Liver (tissue), 9 donors: ENCODE data around the gene DIP2B. TPM values are rescaled to one million over a fixed set of nuclear protein-coding genes. Genes with fewer than 3 reads are reported as not detected.
A peak's percentile ranks its signal among the peaks of the same experiment; 100 is the strongest.

Experiments
- DNase-seq: peaks from one replicate; pipeline ENCODE4 v3.0.0-alpha.2; 2017; ENCODE audit warnings: low spot score
- H3K27ac ChIP-seq, 2 donors: one replicate each; pipeline ENCODE4 v1.7.0; 2013; ENCODE audit warnings: inconsistent platforms in 2 of 2, low read length in 2 of 2, control low read depth in 1 of 2, low read depth in 1 of 2, mild to moderate bottlenecking in 1 of 2
- H3K27me3 ChIP-seq, 4 donors: one replicate each; pipeline versions ENCODE4 v1.6.1 to v1.7.0; 2013; ENCODE audit warnings: low read length in 3 of 4, inconsistent platforms in 1 of 4, mild to moderate bottlenecking in 1 of 4, moderate library complexity in 1 of 4; ENCODE audit not compliant: control insufficient read depth in 4 of 4, insufficient read depth in 4 of 4
- H3K36me3 ChIP-seq, 4 donors: one replicate each; pipeline versions ENCODE4 v1.6.1 to v1.7.0; 2013; ENCODE audit warnings: low read length in 3 of 4, mild to moderate bottlenecking in 3 of 4, low read depth in 1 of 4, moderate library complexity in 1 of 4; ENCODE audit not compliant: control insufficient read depth in 4 of 4, insufficient read depth in 3 of 4
- H3K4me1 ChIP-seq, 4 donors: one replicate each; pipeline versions ENCODE4 v1.6.1 to v1.7.0; 2013; ENCODE audit warnings: low read length in 3 of 4, mild to moderate bottlenecking in 3 of 4, moderate library complexity in 1 of 4; ENCODE audit not compliant: control insufficient read depth in 4 of 4, insufficient read depth in 4 of 4
- H3K4me3 ChIP-seq, 3 donors: one replicate each; pipeline versions ENCODE4 v1.6.1 to v1.7.0; 2013; ENCODE audit warnings: low read length in 3 of 3, control low read depth in 1 of 3, low read depth in 1 of 3, mild to moderate bottlenecking in 1 of 3
- H3K9ac ChIP-seq, 2 donors: one replicate each; pipeline ENCODE4 v1.7.0; 2013; ENCODE audit warnings: low read length in 2 of 2, mild to moderate bottlenecking in 2 of 2, moderate library complexity in 2 of 2, control low read depth in 1 of 2, low read depth in 1 of 2
- H3K9me3 ChIP-seq, 4 donors: one replicate each; pipeline versions ENCODE4 v1.6.1 to v1.7.0; 2013; ENCODE audit warnings: low read length in 3 of 4; ENCODE audit not compliant: control insufficient read depth in 4 of 4
- CTCF ChIP-seq: fragments of 150-350 bp; IDR thresholded peaks from 2 replicates; pipeline ENCODE4 v1.5.1; 2017; ENCODE audit warnings: improper control_type of control experiment, low read depth, low read length; ENCODE audit not compliant: missing input control
- FOXA1 ChIP-seq: IDR thresholded peaks from 2 replicates; pipeline ENCODE4 v1.6.1; 2016; ENCODE audit warnings: antibody characterized with exemption
- FOXA2 ChIP-seq: IDR thresholded peaks from 2 replicates; pipeline ENCODE4 v1.6.1; 2016; ENCODE audit warnings: antibody characterized with exemption
- GABPA ChIP-seq, 2 donors: IDR thresholded peaks in 1 of 2; conservative IDR thresholded peaks in 1 of 2; 2 replicates each; pipeline ENCODE4 v1.6.1; 2016; ENCODE audit warnings: antibody characterized with exemption in 2 of 2, mild to moderate bottlenecking in 1 of 2, moderate library complexity in 1 of 2
- HNF4A ChIP-seq, 2 donors: conservative IDR thresholded peaks; 2 replicates each; pipeline ENCODE4 v1.6.1; 2016; ENCODE audit warnings: antibody characterized with exemption in 2 of 2, mild to moderate bottlenecking in 2 of 2
- JUND ChIP-seq, 2 donors: IDR thresholded peaks; 2 replicates each; pipeline ENCODE4 v1.6.1; 2016; ENCODE audit warnings: antibody characterized with exemption in 2 of 2
- MAX ChIP-seq: IDR thresholded peaks from 2 replicates; pipeline ENCODE4 v1.6.1; 2016; ENCODE audit warnings: antibody characterized with exemption
- NR2F2 ChIP-seq: IDR thresholded peaks from 2 replicates; pipeline ENCODE4 v1.6.1; 2016; ENCODE audit warnings: antibody characterized with exemption
- RAD21 ChIP-seq, 2 donors: IDR thresholded peaks; 2 replicates each; pipeline ENCODE4 v1.6.1; 2016; ENCODE audit warnings: antibody characterized with exemption in 2 of 2, mild to moderate bottlenecking in 2 of 2
- REST ChIP-seq: IDR thresholded peaks from 2 replicates; pipeline ENCODE4 v1.6.1; 2016; ENCODE audit warnings: antibody characterized with exemption, mild to moderate bottlenecking
- RXRA ChIP-seq, 2 donors: IDR thresholded peaks; 2 replicates each; pipeline ENCODE4 v1.6.1; 2017 to 2018; ENCODE audit warnings: antibody characterized with exemption in 2 of 2, mild to moderate bottlenecking in 1 of 2
- SP1 ChIP-seq: IDR thresholded peaks from 2 replicates; pipeline ENCODE4 v1.6.1; 2018; ENCODE audit warnings: antibody characterized with exemption, mild to moderate bottlenecking
- TAF1 ChIP-seq: conservative IDR thresholded peaks from 2 replicates; pipeline ENCODE4 v1.6.1; 2016; ENCODE audit warnings: antibody characterized with exemption, mild to moderate bottlenecking
- YY1 ChIP-seq: IDR thresholded peaks from 2 replicates; pipeline ENCODE4 v1.6.1; 2016; ENCODE audit warnings: antibody characterized with exemption, mild to moderate bottlenecking
- ZBTB33 ChIP-seq: IDR thresholded peaks from 2 replicates; pipeline ENCODE4 v1.6.1; 2016; ENCODE audit warnings: antibody characterized with exemption
- WGBS: extraction: QIAGEN DNeasy Blood & Tissue Kit; methylation state at CpG from one replicate; pipeline ENCODE4 v1.1.7; 2013; 5-methylcytosine and 5-hydroxymethylcytosine counted together
- polyA plus RNA-seq, 2 donors: library from polyadenylated mRNA; stranded (reverse) in 1 of 2; unstranded in 1 of 2; fragments of 200-250 nt in 1 of 2; fragments of >200 nt in 1 of 2; fragmentation: Nextera tagmentation in 1 of 2; extraction: Ambion mirVana in 1 of 2; gene quantifications; one replicate each; pipeline versions ENCODE4 v1.2.1 to v1.2.3, GENCODE V29; 2013 to 2015
- total RNA-seq, 2 donors: library from RNA; depleted of rRNA; stranded (reverse); fragments of >200 nt; gene quantifications; one replicate each; pipeline ENCODE4 v1.2.3, GENCODE V29; 2014
- donor health status: healthy.
- donor health status: healthy.
- donor health status: healthy.
- donor health status: healthy.
- donor health status: healthy.

The DIP2B gene
- total and polyA plus RNA-seq, 4 donors: 4.8 to 30.7 (median 13.8) TPM

GRCh38 chr12:50533971-50534370, 29.2 kb downstream of the DIP2B start:
- no peak for TF ChIP-seq FOXA2
- no peak for TF ChIP-seq FOXA1
- Histone ChIP-seq H3K4me3 (no peak overlapping the region), H3K27ac (peak overlapping the region; percentile 85 to 99), H3K36me3 (no peaks in the 10 kb centered on the region), H3K9ac (no peak overlapping the region), H3K27me3 (no peaks in the 10 kb centered on the region), H3K9me3 (no peaks in the 10 kb centered on the region), H3K4me1 (peaks cover 6 to 59% (median 28%) of the 10 kb centered on the region in 4 donors)
- DNase-seq: no peak

- Histone ChIP-seq H3K27ac (peak overlapping the region; percentile 53 to 85), H3K9ac (no peak overlapping the region), H3K27me3 (no peaks in the 10 kb centered on the region), H3K4me3 (no peak overlapping the region), H3K4me1 (peaks cover 3 to 40% (median 18%) of the 10 kb centered on the region in 4 donors), H3K36me3 (no peaks in the 10 kb centered on the region), H3K9me3 (no peaks in the 10 kb centered on the region)
- DNase-seq: no peak
- 73% methylated on average over 4 of the region's 4 CpGs for WGBS
- no peak for TF ChIP-seq MAX
- TF ChIP-seq JUND (IDR thresholded peaks at IDR 0.05): no peak
- no peak for TF ChIP-seq GABPA (IDR thresholded peaks at IDR 0.05 in 1 of 2, conservative IDR thresholded peaks at IDR 0.05 in 1 of 2)
- no peak for TF ChIP-seq FOXA2
- TF ChIP-seq TAF1: no peak
- no peak for TF ChIP-seq NR2F2
- no peak for TF ChIP-seq REST
- TF ChIP-seq RXRA (IDR thresholded peaks at IDR 0.05): no peak
- TF ChIP-seq ZBTB33: no peak
- TF ChIP-seq RAD21 (IDR thresholded peaks at IDR 0.05): no peak
- TF ChIP-seq CTCF: no peak
- TF ChIP-seq YY1: no peak
- no peak for TF ChIP-seq HNF4A (conservative IDR thresholded peaks at IDR 0.05)
- no peak for TF ChIP-seq FOXA1
- no peak for TF ChIP-seq SP1
Measured at GRCh38 chr12:50536831-50537537, 32.2 kb downstream of the DIP2B start.
